OCI-LY3 (cell line): Measurements from ENCODE around the gene C14orf119.

Experiments used
- H2AFZ ChIP-seq: fragments of 200-600, 300-600 bp; shearing (Covaris generic); 2 replicates; pipeline ENCODE4 v1.6.0; 2014; ENCODE audit warnings: antibody characterized with exemption, low read depth, low read length
- H3K27ac ChIP-seq: fragments of 200-600, 300-600 bp; sonication (generic); 2 replicates; pipeline ENCODE4 v1.5.1; 2014; ENCODE audit warnings: mild to moderate bottlenecking, low read length, moderate library complexity, mixed read lengths
- H3K27me3 ChIP-seq: fragments of 200-600, 300-600 bp; sonication (generic); 2 replicates; pipeline ENCODE4 v1.6.1; 2014; ENCODE audit warnings: low read depth, low read length, mixed read lengths
- H3K36me3 ChIP-seq: fragments of 200-600, 300-600 bp; sonication (generic); replicated peaks from 2 replicates; pipeline ENCODE3; 2014; ENCODE audit warnings: low read depth, low read length, mixed read lengths
- H3K4me1 ChIP-seq: fragments of 300-600, 200-600 bp; sonication (generic); 2 replicates; pipeline ENCODE4 v1.6.1; 2014; ENCODE audit warnings: low read length, mixed read lengths
- H3K4me2 ChIP-seq: fragments of 200-600, 300-600 bp; sonication (generic); 2 replicates; pipeline ENCODE4 v1.6.1; 2014; ENCODE audit warnings: low read length, mixed read lengths
- H3K4me3 ChIP-seq: fragments of 300-600, 200-600 bp; sonication (generic); 2 replicates; pipeline ENCODE4 v1.5.1; 2014; ENCODE audit warnings: antibody characterized with exemption, mild to moderate bottlenecking, low read length, moderate library complexity
- H3K79me2 ChIP-seq: fragments of 300-600, 200-600 bp; shearing (Covaris generic); 2 replicates; pipeline ENCODE4 v1.6.1; 2014; ENCODE audit warnings: mild to moderate bottlenecking, low read length, mixed read lengths
- H3K9ac ChIP-seq: fragments of 300-600, 200-600 bp; shearing (Covaris generic); 2 replicates; pipeline ENCODE4 v1.6.0; 2014; ENCODE audit warnings: mild to moderate bottlenecking, low read length, moderate library complexity
- H3K9me3 ChIP-seq: fragments of 200-600, 300-600 bp; shearing (Covaris generic); 2 replicates; pipeline ENCODE4 v1.6.1; 2014; ENCODE audit warnings: low read length, mixed read lengths; ENCODE audit not compliant: insufficient read depth
- H4K20me1 ChIP-seq: fragments of 200-600, 300-600 bp; sonication (generic); 2 replicates; pipeline ENCODE4 v1.6.1; 2016; ENCODE audit warnings: low read length, mixed read lengths; ENCODE audit not compliant: insufficient read depth
- CTCF ChIP-seq: fragments of 200-600, 300-600 bp; sonication (generic); IDR thresholded peaks from 2 replicates; pipeline ENCODE4 v1.5.1; 2014; ENCODE audit warnings: antibody characterized with exemption, low read length, low read depth
- EZH2phosphoT487 ChIP-seq: fragments of 200-600 bp; shearing (Covaris generic); IDR thresholded peaks from 2 replicates; pipeline ENCODE4 v1.6.1; 2018; ENCODE audit warnings: antibody characterized with exemption, mixed run types, low read depth

Gene C14orf119

DNA sequence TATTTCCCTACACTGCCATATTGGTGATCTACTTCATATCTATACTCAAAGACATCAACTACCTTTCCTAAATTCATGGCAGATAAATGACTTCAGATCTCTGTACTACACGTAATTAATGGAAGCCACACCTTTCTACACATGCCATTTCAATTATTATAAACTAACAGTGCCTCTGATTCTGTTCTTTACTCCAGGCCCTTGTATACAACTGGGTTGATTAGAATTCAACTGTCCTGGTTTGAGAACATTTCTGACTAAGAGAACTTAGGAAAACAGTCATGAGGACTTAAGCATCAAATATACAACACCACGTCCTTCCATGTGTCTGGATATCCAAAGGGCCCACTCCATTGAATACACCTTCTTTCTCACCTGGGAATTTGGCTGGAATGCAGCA is 2.2 kb upstream of the C14orf119 start:
- Histone ChIP-seq H3K27ac (no peak overlapping the region), H2AFZ (no peak overlapping the region), H3K4me2 (peak overlapping the region; percentile 96), H3K79me2 (peaks cover 68% of the 10 kb centered on the region), H3K36me3 (peaks cover 41% of the 10 kb centered on the region), H3K4me1 (peaks cover 14% of the 10 kb centered on the region), H4K20me1 (peaks cover 17% of the 10 kb centered on the region), H3K9me3 (no peaks in the 10 kb centered on the region), H3K9ac (no peak overlapping the region), H3K27me3 (no peaks in the 10 kb centered on the region), H3K4me3 (no peak overlapping the region)
- TF ChIP-seq CTCF (no peak), EZH2phosphoT487 (no peak)

GRCh38 chr14:23093526-23093925 is 1.8 kb upstream of the C14orf119 start:
- Histone ChIP-seq H3K36me3 (peaks cover 41% of the 10 kb centered on the region), H3K9me3 (no peaks in the 10 kb centered on the region), H3K27me3 (no peaks in the 10 kb centered on the region), H3K9ac (peak overlapping the region; percentile 88), H4K20me1 (peaks cover 17% of the 10 kb centered on the region), H3K4me2 (peak overlapping the region; percentile 96), H2AFZ (no peak overlapping the region), H3K79me2 (peaks cover 71% of the 10 kb centered on the region), H3K27ac (no peak overlapping the region), H3K4me1 (peaks cover 14% of the 10 kb centered on the region), H3K4me3 (peak overlapping the region; percentile 86)
- TF ChIP-seq EZH2phosphoT487, result no peak
- no peak for TF ChIP-seq CTCF

- TF ChIP-seq EZH2phosphoT487 (no peak), CTCF (peak; percentile 48)
- Histone ChIP-seq H3K9ac (peak overlapping the region; percentile 88), H2AFZ (no peak overlapping the region), H4K20me1 (peaks cover 17% of the 10 kb centered on the region), H3K4me1 (peaks cover 14% of the 10 kb centered on the region), H3K79me2 (peaks cover 71% of the 10 kb centered on the region), H3K4me3 (peak overlapping the region; percentile 86), H3K27me3 (no peaks in the 10 kb centered on the region), H3K4me2 (peak overlapping the region; percentile 96), H3K9me3 (no peaks in the 10 kb centered on the region), H3K36me3 (peaks cover 43% of the 10 kb centered on the region), H3K27ac (peak overlapping the region; percentile 79)
Observed at GRCh38 chr14:23093991-23094665, 1.2 kb upstream of the C14orf119 start.

GRCh38 chr14:23094666-23095195 is 574 bp upstream of the C14orf119 start, which contains the start of gene ACIN1:
Gene ACIN1, minus strand, starts transcription at chr14:23095136. Its CDS starts 24 bp downstream, at chr14:23095112.
- TF ChIP-seq EZH2phosphoT487, result no peak
- TF ChIP-seq CTCF, result no peak
- Histone ChIP-seq H3K36me3 (peaks cover 39% of the 10 kb centered on the region), H3K9me3 (no peaks in the 10 kb centered on the region), H3K27me3 (no peaks in the 10 kb centered on the region), H3K27ac (peak within 1 kb of the TSS; percentile 79), H4K20me1 (peaks cover 17% of the 10 kb centered on the region), H2AFZ (peak within 1 kb of the TSS; percentile 64), H3K9ac (peak within 1 kb of the TSS; percentile 88), H3K79me2 (peaks cover 68% of the 10 kb centered on the region), H3K4me2 (peak within 1 kb of the TSS; percentile 96), H3K4me1 (peaks cover 14% of the 10 kb centered on the region), H3K4me3 (peak within 1 kb of the TSS; percentile 86)
